Skin of body (tissue), 2 donors: ENCODE measurements around the gene CLMN. TPM values are rescaled to one million over a fixed set of nuclear protein-coding genes. Genes with fewer than 3 reads are reported as not detected.

Experiments
- DNase-seq: peaks from one replicate; lab custom pipeline; 2025; lab: John Stamatoyannopoulos, UW
- total RNA-seq: library from RNA; depleted of rRNA; stranded (reverse); fragments of >200 nt; gene quantifications from one replicate; pipeline ENCODE4 v1.2.3, GENCODE V29; 2014

CLMN gene
- total RNA-seq, 1 donor from 2014 or later = 13.6 TPM

GRCh38 chr14:95165517-95165916 lies 154.2 kb downstream of the CLMN start:
- DNase-seq = no peak

- no peak for DNase-seq
Measured at GRCh38 chr14:95164506-95164905, 155.2 kb downstream of the CLMN start.

DNA sequence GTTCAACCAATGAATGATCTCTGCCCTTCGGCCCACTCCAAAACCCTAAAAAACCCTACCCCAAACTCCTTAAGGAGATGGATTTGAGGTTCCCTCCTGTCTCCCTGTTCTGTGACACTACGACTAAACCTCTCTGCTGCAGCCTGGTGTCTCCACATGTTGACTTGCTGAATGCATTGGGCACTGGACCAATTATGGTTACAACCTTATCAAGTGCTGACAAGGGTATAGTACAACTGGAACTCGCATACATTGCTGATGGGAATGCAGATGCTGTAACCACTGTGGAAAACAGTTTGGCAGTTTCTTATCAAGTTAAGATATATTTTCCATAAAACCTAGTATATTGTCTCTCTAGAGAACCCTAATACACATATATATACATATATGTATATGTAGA lies 156.0 kb downstream of the CLMN start:
- no peak for DNase-seq

DNA sequence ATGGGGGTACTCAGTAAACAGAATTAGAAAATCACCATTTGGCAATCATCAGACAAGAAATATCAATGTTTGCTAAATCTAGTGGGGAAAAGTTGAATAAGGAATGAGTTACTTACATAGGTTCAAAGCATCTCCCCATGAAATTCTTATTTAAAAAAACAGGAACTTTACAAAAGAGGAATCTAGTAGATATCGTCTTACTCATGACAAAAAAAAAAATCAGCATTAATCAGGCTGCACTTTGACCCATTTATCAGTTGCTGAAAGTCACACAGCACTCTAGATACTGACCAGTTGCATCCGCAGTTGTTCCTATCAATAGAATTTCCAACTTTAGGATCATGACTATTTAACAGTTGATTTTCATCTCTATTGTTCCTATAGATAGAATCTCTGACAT lies 156.6 kb downstream of the CLMN start:
- DNase-seq = no peak

DNA sequence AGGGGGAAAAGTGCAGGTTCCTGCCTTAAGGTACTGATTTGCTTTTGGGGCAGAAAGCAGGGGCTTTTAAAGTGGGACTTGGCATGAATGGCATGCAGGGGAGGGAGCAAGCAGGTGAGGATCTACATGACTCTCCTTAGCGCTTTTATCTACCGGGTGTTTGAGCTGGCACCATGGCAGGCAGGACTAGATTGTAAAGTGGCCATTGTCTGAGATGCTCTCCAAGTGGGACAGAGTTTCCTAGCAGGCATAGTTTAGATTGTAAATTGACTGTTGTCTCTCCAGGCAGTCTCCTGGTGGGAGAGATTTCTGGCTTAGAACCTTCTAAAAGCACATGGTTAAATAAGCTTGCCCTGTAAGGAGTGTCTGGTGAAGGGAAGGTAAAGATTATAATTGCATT lies 157.1 kb downstream of the CLMN start:
- DNase-seq = no peak

DNA sequence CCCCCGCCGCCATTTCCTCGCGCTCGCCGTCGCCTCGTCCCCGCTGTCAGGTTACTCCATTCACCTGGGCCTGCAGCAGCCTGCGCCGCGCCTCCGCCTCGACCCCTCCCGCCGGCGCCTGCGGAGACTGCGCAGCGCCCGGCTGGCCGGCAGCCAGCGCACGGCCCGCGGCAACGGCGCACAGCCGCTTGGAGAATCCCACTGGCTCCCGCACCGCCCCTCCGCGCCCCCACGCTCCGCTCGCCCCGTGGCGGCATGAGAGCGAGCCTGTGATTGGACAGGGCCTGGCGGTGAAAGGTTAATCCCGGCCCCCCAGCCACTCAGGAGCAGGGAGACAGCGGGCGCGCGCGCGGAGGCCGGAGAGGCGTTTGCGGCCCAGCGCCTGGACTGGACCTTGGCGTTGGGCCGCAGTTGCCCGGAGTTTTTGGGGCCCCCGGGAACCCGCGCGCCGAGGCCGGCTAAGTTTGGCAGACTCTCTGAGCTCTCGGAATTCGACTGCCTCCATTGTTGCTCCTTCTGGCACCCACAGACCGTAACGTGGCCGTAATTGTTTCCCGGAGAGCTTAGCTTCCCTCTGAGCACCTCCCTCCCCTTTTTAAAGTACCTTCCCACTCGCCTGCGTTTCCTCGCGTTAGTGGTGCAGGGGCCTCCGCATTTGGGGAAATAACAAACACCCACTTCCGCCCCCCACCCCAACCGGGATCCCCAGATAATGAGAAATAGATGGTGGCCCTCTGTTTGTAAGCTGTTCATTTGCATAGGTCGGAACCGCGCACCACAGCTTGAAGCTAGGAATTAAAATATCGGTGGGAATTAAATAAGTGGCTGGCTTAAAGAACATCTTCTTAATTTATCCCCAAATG lies 162.2 kb downstream of the CLMN start, which contains the start of gene DICER1:
DICER1 (minus strand) TSS at position 203 of the 863 bp plus-strand sequence. CDS start 24,071 bp downstream, outside the sequence.
- DNase-seq = peak; percentile 94

DNA sequence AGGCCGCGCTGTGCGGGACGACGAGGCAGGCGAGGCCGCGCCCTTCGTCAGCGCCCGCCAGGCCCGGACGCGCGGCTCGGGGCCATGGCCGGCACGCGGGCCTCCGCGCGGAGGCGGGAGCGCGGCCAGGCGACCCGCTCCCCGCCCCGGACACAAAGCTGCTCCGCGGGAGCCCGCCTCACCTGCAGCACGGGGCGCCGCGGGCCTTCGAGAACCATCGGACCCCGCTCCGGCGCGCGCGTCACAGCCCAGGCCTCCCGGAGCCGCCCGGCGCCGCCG lies 162.7 kb downstream of the CLMN start:
- no peak for DNase-seq

GRCh38 chr14:95156161-95157047 lies 163.3 kb downstream of the CLMN start:
- no peak for DNase-seq

- DNase-seq = no peak
Measured at GRCh38 chr14:95155045-95155444, 164.7 kb downstream of the CLMN start.

DNA sequence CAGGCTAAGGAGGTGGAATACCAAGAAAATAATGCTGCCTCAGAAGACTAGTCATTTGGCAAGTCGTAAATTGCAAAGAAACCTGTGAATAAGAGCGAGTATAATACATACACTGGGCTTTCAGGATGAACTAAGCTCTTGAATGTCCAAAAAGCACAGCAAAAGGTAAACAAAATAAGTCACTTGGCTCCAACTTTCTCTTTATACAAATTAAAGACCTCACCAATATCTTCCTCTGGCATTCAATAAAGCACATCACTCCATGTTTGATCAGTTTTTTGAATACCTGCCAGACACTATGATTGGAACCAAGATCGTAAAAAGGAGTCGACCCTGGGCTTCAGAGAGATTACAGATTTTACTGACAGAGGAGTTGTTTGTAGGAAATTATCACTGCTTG lies 165.8 kb downstream of the CLMN start:
- no peak for DNase-seq

- no peak for DNase-seq
Measured at GRCh38 chr14:95151561-95151960, 168.1 kb downstream of the CLMN start.

DNA sequence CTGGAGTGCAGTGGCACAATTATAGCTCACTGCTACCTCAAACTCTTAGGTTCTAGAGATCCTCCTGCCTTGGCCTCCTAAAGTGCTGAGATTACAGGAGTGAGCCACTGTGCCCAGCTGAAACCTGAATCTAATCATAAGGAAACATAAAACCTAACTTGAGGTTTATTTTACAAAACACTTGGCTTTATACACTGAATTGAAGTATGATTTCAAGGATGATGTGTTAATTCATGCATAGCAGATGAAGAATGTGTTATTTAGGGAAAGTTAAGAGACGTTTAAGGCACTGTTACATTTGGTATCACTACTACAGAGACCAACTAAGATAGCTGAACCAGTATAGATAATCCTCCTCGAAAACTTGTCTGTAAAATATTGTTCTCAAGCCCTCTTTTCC lies 168.8 kb downstream of the CLMN start:
- no peak for DNase-seq

DNA sequence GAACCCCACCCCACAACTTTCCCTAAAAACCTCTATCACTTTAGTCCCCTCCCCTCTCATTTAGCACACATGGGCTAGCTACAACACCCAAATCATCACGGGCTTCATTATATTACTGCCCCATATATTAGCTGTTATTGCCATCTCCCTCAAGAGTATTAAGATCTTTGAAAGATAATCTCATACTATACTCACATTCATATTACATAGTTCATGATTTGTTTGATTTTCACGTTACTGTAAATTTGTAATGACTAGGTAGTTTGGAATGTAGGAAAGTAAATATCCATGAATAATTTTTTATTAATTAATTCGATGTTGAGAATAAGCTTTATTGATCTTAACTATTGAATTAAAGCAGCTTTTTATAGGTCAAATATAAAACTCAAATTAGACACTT lies 170.3 kb downstream of the CLMN start:
- DNase-seq = no peak

GRCh38 chr14:95147597-95147996 lies 172.1 kb downstream of the CLMN start:
- no peak for DNase-seq

DNA sequence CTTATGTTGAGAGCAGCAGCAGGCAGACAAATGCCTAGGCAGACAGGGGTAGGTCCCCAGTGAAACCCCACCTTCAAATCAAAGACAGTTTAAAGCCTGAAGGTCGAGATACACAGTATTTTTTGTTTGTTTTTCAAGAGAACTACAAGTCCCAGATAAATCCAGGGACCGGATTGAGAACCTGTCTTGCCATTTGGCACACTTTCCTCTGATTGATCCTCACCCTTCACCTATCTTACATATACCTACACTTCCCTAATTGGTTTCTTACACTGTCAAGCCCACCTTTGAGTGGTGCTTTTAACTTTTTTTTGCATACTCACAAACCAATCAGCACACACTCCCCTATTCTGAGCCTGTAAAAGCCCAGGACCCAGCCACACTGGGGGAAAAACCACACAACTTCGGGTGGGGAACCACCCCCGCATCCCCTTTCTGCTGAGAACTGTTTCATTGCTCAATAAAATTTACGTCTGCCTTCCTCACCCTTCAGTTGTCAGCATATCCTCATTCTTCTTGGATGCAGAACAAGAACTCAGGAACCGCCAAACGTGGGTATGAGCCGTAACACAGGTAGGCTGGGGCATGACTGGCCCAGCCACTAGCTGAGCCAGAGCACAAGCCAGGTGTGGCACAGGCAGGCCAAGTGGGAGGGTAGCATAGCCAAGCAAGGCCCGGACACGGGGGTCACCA lies 173.5 kb downstream of the CLMN start:
- DNase-seq = no peak

DNA sequence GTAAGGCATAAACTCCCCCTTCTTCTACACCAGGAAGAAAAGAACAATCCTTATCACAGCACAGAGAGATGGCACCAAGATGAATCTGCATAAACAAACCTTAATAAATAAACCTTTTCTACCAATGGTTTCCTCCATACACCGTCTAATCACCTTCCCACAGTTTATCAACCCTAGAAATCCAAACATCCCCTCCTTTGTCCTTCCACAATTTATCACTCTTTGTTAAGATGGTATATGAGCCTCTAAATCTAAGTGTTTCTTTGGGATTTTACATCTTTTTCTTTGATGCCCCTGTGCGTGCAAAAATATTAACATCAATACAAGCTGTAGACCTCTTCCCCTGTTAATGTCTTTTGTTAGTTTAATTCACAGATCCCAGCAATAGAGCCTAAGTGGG lies 174.9 kb downstream of the CLMN start:
- DNase-seq = no peak

DNA sequence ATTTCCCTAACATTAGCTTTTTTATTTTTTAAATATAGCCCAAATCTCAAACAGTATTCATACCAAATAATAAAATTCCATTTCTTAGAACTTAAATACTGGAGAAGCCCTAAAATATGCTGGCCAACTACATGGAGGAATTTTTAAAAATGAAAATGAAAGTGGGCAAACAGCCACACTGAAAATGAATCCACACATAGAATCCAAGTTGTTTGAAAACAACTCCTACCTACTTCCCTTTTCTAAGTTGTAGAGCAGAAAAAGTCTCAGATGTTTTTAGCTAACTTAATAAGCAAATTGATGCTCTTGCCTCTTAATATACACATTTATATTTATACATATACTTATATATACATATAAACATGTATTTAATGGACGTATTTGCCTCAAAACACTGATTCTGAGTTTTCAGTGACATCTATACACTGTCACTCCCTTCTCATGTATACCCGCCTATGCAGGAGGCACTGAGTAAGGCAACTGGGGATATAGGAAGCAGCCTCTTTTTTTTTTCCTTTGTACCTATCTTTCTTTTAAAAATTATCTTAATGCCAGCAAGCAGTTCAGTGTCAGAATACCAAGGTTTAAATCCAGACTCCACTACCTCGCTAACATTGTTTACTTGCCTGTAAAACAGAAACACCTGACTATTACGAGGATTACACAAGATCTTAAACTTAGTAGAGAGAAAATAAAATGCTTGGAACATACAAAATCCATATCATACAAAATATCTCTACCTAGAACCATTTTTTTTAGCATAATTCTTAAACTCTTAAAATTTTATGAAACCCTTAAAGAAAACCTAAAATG lies 175.7 kb downstream of the CLMN start:
- no peak for DNase-seq

- no peak for DNase-seq
Measured at GRCh38 chr14:95142208-95142607, 177.5 kb downstream of the CLMN start.

DNA sequence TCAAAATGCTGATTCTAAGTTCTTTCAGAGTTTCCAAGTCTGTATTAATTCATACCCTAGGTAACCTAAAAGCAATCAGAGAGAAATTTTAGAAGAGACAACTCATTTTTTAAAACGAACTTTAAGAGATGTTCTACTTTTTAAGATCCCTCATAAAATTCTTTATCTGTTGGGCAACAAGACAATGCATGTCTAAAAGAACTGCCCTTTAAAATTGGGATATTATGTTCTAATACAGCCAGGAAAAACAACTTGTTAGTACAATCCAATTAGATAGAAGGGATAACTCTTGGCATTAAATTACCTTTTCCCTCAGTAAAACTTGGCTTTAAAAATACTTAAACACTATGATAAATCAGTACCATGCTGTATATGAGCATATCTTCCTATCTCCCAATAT lies 178.0 kb downstream of the CLMN start:
- no peak for DNase-seq

- DNase-seq = no peak
Measured at GRCh38 chr14:95140060-95140858, 179.4 kb downstream of the CLMN start.
